ENCODE measurements around the gene ORMDL3. TPM values are rescaled to one million over a fixed set of nuclear protein-coding genes. Genes with fewer than 3 reads are reported as not detected.
A peak's percentile ranks its signal among the peaks of the same experiment; 100 is the strongest.

ORMDL3 gene, protein sequence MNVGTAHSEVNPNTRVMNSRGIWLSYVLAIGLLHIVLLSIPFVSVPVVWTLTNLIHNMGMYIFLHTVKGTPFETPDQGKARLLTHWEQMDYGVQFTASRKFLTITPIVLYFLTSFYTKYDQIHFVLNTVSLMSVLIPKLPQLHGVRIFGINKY
- total RNA-seq, result 67.1 to 78.3 TPM (median 69.4 TPM) in 3 replicates

DNA sequence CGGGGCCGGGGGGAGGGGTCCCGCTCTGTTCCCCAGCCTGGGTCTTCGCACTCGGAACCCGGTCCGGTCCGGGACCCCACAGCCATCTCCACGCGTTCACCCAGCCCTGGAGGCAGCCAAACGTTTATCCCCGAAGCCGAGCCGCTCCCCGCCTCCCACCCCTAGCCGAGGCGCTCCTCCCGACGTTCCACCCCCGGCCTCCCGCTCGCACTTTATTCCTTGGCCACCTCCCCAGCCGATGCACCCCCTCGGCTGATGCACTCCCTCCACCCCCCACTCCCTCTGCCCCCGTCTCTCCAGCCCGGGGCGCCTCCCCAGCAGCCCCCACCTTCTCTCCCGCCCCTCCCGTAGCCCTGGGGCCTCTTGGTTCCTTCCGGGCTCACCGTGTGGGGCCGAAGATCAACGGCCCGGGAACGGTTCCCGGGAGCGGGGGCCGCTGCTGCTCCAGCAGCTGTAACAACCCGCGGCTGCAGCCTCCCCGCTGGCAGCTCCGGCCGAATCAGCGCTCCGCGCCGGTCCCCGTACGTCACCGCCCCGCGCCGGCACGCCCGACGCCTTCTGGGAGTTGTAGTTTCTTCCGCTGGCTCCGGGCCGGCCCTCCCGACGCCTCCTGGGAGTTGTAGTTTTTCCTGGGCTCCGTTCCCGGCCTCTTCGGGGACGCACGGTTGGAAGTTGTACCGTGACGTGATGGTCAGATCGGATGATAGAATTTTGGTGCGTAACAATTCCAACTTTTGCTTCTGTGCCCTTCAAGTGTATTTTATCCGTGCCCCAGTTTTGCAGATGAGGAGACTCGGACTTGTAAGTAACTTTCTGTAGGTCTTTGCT is at the start of gene ORMDL3, which contains the start of gene LRRC3C:
ORMDL3 (minus strand) TSS at position 501 of the 828 bp plus-strand sequence. CDS start 3,398 bp downstream, outside the sequence.
LRRC3C (plus strand) TSS at position 632 of the 828 bp plus-strand sequence. CDS start 13,792 bp downstream, outside the sequence.
- no peaks in the 10 kb centered on the region for H3K9me3 Mint-ChIP-seq
- H3K4me1 Mint-ChIP-seq, result peaks cover 43% of the 10 kb centered on the region
- TF ChIP-seq, protein P1, sequence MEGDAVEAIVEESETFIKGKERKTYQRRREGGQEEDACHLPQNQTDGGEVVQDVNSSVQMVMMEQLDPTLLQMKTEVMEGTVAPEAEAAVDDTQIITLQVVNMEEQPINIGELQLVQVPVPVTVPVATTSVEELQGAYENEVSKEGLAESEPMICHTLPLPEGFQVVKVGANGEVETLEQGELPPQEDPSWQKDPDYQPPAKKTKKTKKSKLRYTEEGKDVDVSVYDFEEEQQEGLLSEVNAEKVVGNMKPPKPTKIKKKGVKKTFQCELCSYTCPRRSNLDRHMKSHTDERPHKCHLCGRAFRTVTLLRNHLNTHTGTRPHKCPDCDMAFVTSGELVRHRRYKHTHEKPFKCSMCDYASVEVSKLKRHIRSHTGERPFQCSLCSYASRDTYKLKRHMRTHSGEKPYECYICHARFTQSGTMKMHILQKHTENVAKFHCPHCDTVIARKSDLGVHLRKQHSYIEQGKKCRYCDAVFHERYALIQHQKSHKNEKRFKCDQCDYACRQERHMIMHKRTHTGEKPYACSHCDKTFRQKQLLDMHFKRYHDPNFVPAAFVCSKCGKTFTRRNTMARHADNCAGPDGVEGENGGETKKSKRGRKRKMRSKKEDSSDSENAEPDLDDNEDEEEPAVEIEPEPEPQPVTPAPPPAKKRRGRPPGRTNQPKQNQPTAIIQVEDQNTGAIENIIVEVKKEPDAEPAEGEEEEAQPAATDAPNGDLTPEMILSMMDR (IDR thresholded peaks at IDR 0.05; ENCODE audit: unreplicated experiment), result no peak
- DNase-seq (ENCODE audit: low spot score in 2 of 2, unreplicated experiment in 2 of 2), result peak; percentile 90 to 97
- H3K27ac Mint-ChIP-seq, result peak within 1 kb of the TSS; percentile 96
- peak within 1 kb of the TSS; percentile 82 for H3K4me3 Mint-ChIP-seq
- no peaks in the 10 kb centered on the region for H3K27me3 Mint-ChIP-seq (ENCODE audit: low read depth)
- H3K36me3 Mint-ChIP-seq, result peaks cover 9% of the 10 kb centered on the region

DNA sequence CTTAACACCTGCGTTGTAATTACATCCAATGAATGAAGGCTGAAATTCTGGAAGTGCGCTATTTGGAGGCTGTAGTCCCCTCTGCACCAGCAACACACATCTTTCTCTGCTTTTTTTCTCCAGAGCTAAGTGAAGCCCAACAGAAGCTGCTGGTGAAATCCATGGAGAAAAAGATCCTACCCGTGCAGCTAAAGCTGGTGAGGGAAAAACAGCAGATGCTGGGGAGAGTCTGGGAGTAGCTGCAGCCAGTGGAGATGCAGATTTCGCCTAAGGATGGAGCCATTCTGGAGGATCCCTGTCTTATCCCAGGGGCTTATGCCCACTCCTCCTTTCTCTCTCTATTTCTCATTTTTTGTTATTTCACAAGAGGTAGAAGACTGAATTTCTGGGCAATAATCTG is 48.4 kb upstream of the ORMDL3 start:
- peaks cover 33% of the 10 kb centered on the region for H3K27me3 Mint-ChIP-seq (ENCODE audit: low read depth)
- TF ChIP-seq, protein P1 (IDR thresholded peaks at IDR 0.05; ENCODE audit: unreplicated experiment), result no peak
- DNase-seq (ENCODE audit: low spot score in 2 of 2, unreplicated experiment in 2 of 2), result no peak
- H3K4me1 Mint-ChIP-seq, result peaks cover 28% of the 10 kb centered on the region
- H3K9me3 Mint-ChIP-seq, result no peaks in the 10 kb centered on the region
- H3K36me3 Mint-ChIP-seq, result no peaks in the 10 kb centered on the region
- H3K4me3 Mint-ChIP-seq, result no peak overlapping the region
- H3K27ac Mint-ChIP-seq, result no peak overlapping the region

DNA sequence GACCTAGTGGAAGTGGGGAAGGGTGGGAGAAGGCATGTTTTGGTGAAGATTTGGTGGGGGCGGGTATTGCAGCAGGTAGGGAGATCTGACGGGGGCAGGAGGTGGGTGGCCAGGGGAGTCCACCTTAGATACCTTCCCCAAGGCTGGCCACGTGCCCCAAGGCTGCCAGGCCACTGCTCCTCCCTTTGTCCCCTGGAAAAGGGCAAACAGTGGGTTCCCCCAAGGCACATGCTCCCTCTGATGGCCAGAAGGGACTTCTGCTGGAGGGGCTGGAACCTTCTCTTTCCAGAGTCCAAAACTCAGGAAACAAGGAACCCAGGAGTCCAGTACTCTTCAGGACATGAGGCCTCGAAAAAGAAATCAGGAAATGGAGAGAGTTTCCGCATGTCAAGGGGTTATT is 47.0 kb upstream of the ORMDL3 start:
- peaks cover 45% of the 10 kb centered on the region for H3K27me3 Mint-ChIP-seq (ENCODE audit: low read depth)
- H3K27ac Mint-ChIP-seq, result no peak overlapping the region
- H3K4me3 Mint-ChIP-seq, result no peak overlapping the region
- no peaks in the 10 kb centered on the region for H3K36me3 Mint-ChIP-seq
- no peaks in the 10 kb centered on the region for H3K9me3 Mint-ChIP-seq
- DNase-seq (ENCODE audit: low spot score in 2 of 2, unreplicated experiment in 2 of 2), result no peak
- H3K4me1 Mint-ChIP-seq, result peaks cover 19% of the 10 kb centered on the region
- TF ChIP-seq, protein P1 (IDR thresholded peaks at IDR 0.05; ENCODE audit: unreplicated experiment), result no peak

DNA sequence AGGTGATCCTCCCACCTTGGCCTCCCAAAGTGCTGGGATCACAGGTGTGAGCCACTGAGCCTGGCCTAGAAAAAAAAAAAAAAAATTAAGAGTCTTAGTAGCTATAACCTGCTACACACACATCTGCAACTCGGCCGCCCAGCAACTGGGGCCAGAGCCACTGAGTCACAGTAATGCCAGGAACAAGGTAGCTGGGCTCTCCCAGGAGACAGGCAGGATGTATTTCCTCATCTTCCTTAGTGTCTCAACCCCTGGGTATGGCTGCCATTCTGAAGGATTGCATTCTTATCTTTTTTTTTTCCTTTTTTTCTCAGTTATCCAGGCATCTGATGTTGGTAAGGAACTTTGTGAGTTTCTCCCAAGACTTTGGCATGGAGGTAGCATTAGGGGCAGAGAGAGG is 46.1 kb upstream of the ORMDL3 start:
- H3K4me3 Mint-ChIP-seq, result no peak overlapping the region
- H3K27me3 Mint-ChIP-seq (ENCODE audit: low read depth), result peaks cover 54% of the 10 kb centered on the region
- no peaks in the 10 kb centered on the region for H3K9me3 Mint-ChIP-seq
- no peak overlapping the region for H3K27ac Mint-ChIP-seq
- DNase-seq (ENCODE audit: low spot score in 2 of 2, unreplicated experiment in 2 of 2), result no peak
- TF ChIP-seq, protein P1 (IDR thresholded peaks at IDR 0.05; ENCODE audit: unreplicated experiment), result no peak
- H3K36me3 Mint-ChIP-seq, result no peaks in the 10 kb centered on the region
- H3K4me1 Mint-ChIP-seq, result peaks cover 12% of the 10 kb centered on the region

DNA sequence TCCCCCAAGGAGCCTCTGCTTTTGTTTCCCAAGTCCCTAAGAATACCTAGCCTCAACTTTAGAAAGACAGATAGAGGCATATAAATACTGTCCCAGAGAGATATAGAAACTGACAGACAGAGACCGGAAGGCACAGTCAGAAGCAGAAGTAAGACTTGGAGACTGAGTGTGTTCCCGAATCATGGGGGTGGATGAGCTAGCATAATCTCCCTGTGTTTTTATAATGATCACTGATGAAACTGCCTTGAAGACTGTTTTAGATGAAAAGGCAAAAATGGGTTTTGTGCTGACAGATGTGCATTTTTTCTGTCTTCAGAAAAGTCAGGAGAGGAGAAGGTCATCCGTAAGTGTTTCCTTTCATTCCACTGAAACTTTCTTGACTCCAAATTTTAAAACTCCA is 44.9 kb upstream of the ORMDL3 start:
- no peak overlapping the region for H3K4me3 Mint-ChIP-seq
- no peak overlapping the region for H3K27ac Mint-ChIP-seq
- DNase-seq (ENCODE audit: low spot score in 2 of 2, unreplicated experiment in 2 of 2), result no peak
- TF ChIP-seq, protein P1 (IDR thresholded peaks at IDR 0.05; ENCODE audit: unreplicated experiment), result no peak
- peaks cover 56% of the 10 kb centered on the region for H3K27me3 Mint-ChIP-seq (ENCODE audit: low read depth)
- no peaks in the 10 kb centered on the region for H3K9me3 Mint-ChIP-seq
- H3K36me3 Mint-ChIP-seq, result no peaks in the 10 kb centered on the region
- H3K4me1 Mint-ChIP-seq, result peaks cover 8% of the 10 kb centered on the region

Measured in mesothelial cell of epicardium (in vitro differentiated cells).